GM12878 (cell line): ENCODE measurements around the gene TFDP1. TPM values are rescaled to one million over a fixed set of nuclear protein-coding genes. Genes with fewer than 3 reads are reported as not detected.
A peak's percentile ranks its signal among the peaks of the same experiment; 100 is the strongest.

Source experiments
- ATAC-seq: fragments of 200-7000 bp; cut with Tn5 transposase; 3 replicates; pipeline ENCODE4 v1.9.1; 2020; ENCODE audit warnings: mild to moderate bottlenecking, moderate library complexity
- BruUV-seq: library from RNA; stranded (reverse); fragments of 400-500 nt; replicated peaks from 2 replicates; lab custom pipeline; 2021; lab: Mats Ljungman, UMichigan
- CTCF ChIA-PET: fragments of 300-600 bp; sonication (Branson Sonifier 250); formaldehyde crosslinking; extraction: SDS; loops from one replicate; lab custom pipeline; 2021; ENCODE audit warnings: inconsistent platforms; lab: Yijun Ruan, JAX
- POLR2A ChIA-PET: fragments of 350-600 bp; formaldehyde crosslinking; extraction: SDS; loops from one replicate; lab custom pipeline; 2021; ENCODE audit warnings: inconsistent platforms; lab: Charles Lee
- RAD21 ChIA-PET: fragments of 300-600 bp; sonication (Branson Sonifier 250); formaldehyde crosslinking; loops from one replicate; lab custom pipeline; 2023; ENCODE audit warnings: antibody characterized with exemption; ENCODE audit not compliant: unreplicated experiment; lab: Charles Lee
- SMC1A ChIA-PET: fragments of 300-600 bp; sonication (Branson Sonifier 250); formaldehyde crosslinking; loops from one replicate; lab custom pipeline; 2023; ENCODE audit not compliant: unreplicated experiment, uncharacterized antibody; lab: Charles Lee
- DNase-seq: peaks from one replicate; pipeline ENCODE4 v3.0.0-alpha.2; 2011; ENCODE audit warnings: low read depth, low spot score
- FAIRE-seq: peaks from 3 replicates; lab custom pipeline; 2011; peaks lifted over from hg19 to GRCh38; lab: Jason Lieb, UNC
- H2AFZ ChIP-seq: 2 replicates; pipeline ENCODE4 v1.6.0; 2011; ENCODE audit warnings: low read depth, low read length, control low read depth; ENCODE audit not compliant: control insufficient read depth
- H3K27ac ChIP-seq: 2 replicates; pipeline ENCODE4 v1.5.1; 2011; ENCODE audit warnings: control low read depth; ENCODE audit not compliant: control insufficient read depth, insufficient read depth
- H3K27me3 ChIP-seq, 2 experiments: replicated peaks in 1 of 2; 2 replicates each; pipeline versions ENCODE4 v1.6.0 to v1.6.1; 2011; ENCODE audit warnings: low read length in 1 of 2; ENCODE audit not compliant: control insufficient read depth in 2 of 2, insufficient read depth in 2 of 2
- H3K36me3 ChIP-seq, 2 experiments: 2 replicates each; pipeline ENCODE4 v1.5.1; 2011; ENCODE audit warnings: low read length in 1 of 2; ENCODE audit not compliant: control insufficient read depth in 2 of 2, insufficient read depth in 2 of 2
- H3K4me1 ChIP-seq: 2 replicates; pipeline ENCODE4 v1.6.1; 2011; ENCODE audit warnings: mild to moderate bottlenecking, low read length, moderate library complexity, mixed read lengths; ENCODE audit not compliant: control insufficient read depth, insufficient read depth
- H3K4me2 ChIP-seq: 2 replicates; pipeline ENCODE4 v1.6.0; 2011; ENCODE audit warnings: control low read depth; ENCODE audit not compliant: control insufficient read depth, insufficient read depth
- H3K4me3 ChIP-seq: fragments of 200-600 bp; sonication (generic); 2 replicates; pipeline ENCODE4 v1.5.1; 2016
- H3K79me2 ChIP-seq: 2 replicates; pipeline ENCODE4 v1.6.0; 2011; ENCODE audit warnings: low read length; ENCODE audit not compliant: control insufficient read depth, insufficient read depth
- H3K9ac ChIP-seq: 2 replicates; pipeline ENCODE4 v1.8.0; 2011; ENCODE audit warnings: low read length, control low read depth, mixed read lengths; ENCODE audit not compliant: control insufficient read depth, insufficient read depth
- H3K9me3 ChIP-seq: replicated peaks from 3 replicates; pipeline ENCODE4 v1.5.1; 2011; ENCODE audit warnings: mild to moderate bottlenecking, low read length; ENCODE audit not compliant: control insufficient read depth, insufficient read depth
- H4K20me1 ChIP-seq: 2 replicates; pipeline ENCODE4 v1.6.0; 2011; ENCODE audit not compliant: control insufficient read depth, insufficient read depth
- BHLHE40 ChIP-seq, 2 experiments: fragments of 450-650 bp in 1 of 2; IDR thresholded peaks; 2 replicates each; pipeline ENCODE4 v1.6.1; 2011 to 2017; ENCODE audit warnings: low read depth in 2 of 2, borderline replicate concordance in 1 of 2, improper control_type of control experiment in 1 of 2, low read length in 1 of 2, mild to moderate bottlenecking in 1 of 2
- HDAC6 ChIP-seq: fragments of 200-600 bp; sonication (generic); IDR thresholded peaks from one replicate; pipeline ENCODE4 v1.8.0; 2017; ENCODE audit warnings: antibody characterized with exemption; ENCODE audit not compliant: unreplicated experiment
- KLF5 ChIP-seq: fragments of 450-650 bp; IDR thresholded peaks from 2 replicates; pipeline ENCODE4 v1.6.1; 2014; ENCODE audit warnings: mild to moderate bottlenecking; ENCODE audit not compliant: partially characterized antibody
- MYC ChIP-seq: IDR thresholded peaks from 2 replicates; pipeline ENCODE4 v1.6.1; 2011; ENCODE audit warnings: mild to moderate bottlenecking, low read length, moderate library complexity, inconsistent platforms; ENCODE audit not compliant: insufficient read depth, insufficient replicate concordance, insufficient read length, severe bottlenecking
- PRDM15 ChIP-seq: fragments of 450-650 bp; formaldehyde crosslinking; IDR thresholded peaks from 2 replicates; pipeline ENCODE4 v1.4.0; 2020; ENCODE audit warnings: mild to moderate bottlenecking, moderate library complexity
- RB1 ChIP-seq: fragments of 450-650 bp; formaldehyde crosslinking; IDR thresholded peaks from 2 replicates; pipeline ENCODE4 v1.6.1; 2017; ENCODE audit warnings: mild to moderate bottlenecking, borderline replicate concordance
- SMARCA5 ChIP-seq: fragments of 450-650 bp; IDR thresholded peaks from 2 replicates; pipeline ENCODE4 v1.6.1; 2017; ENCODE audit warnings: mild to moderate bottlenecking
- ZBTB33 ChIP-seq: fragments of 450-650 bp; IDR thresholded peaks from 2 replicates; pipeline ENCODE4 v1.6.1; 2017; ENCODE audit warnings: mild to moderate bottlenecking
- ZNF592 ChIP-seq: fragments of 450-650 bp; IDR thresholded peaks from 2 replicates; pipeline ENCODE4 v1.6.1; 2017; ENCODE audit warnings: mild to moderate bottlenecking, moderate library complexity
- WGBS: methylation state at CpG from one replicate; pipeline ENCODE4 v1.1.6; 2016; ENCODE audit warnings: low lambda C conversion rate; ENCODE audit not compliant: insufficient replicate concordance, insufficient coverage; ENCODE audit errors: missing lambda C conversion rate; 5-methylcytosine and 5-hydroxymethylcytosine counted together
- in situ Hi-C: fragments of 300-500 bp; cut with MboI; formaldehyde crosslinking; loops from 9 replicates; pipeline ENCODE4 v1.14.3; 2018; ENCODE audit warnings: mixed read lengths
- intact Hi-C: fragments of 100-400 bp; cut with micrococcal nuclease; formaldehyde crosslinking; loops from one replicate; pipeline ENCODE4 v1.14.2; 2022; ENCODE audit not compliant: unreplicated experiment
- polyA plus RNA-seq, 11 experiments: library from polyadenylated mRNA; depleted of rRNA in 4 of 11; unstranded in 6 of 11; stranded (reverse) in 5 of 11; fragments of >200 nt; fragmentation: Nextera tagmentation in 4 of 11; fragmentation: Illumina TruSeq in 1 of 11; extraction: Ambion mirVana in 4 of 11; extraction: Trizol in 1 of 11; gene quantifications; 1 replicate in 1 of 11; 2 replicates in 10 of 11; pipeline versions ENCODE4 v1.2.1 to v1.2.3, GENCODE V29; 2011 to 2016; ENCODE audit warnings: inconsistent platforms in 2 of 11, missing spikeins in 2 of 11, low read depth in 1 of 11
- total RNA-seq, 4 experiments: library from RNA; depleted of rRNA in 3 of 4; stranded (reverse); fragments of >200 nt in 3 of 4; fragmentation: Illumina TruSeq in 1 of 4; extraction: Trizol in 1 of 4; gene quantifications; 2 replicates each; pipeline versions ENCODE4 v1.2.1 to v1.2.3, GENCODE V29; 2013 to 2021

Gene TFDP1
- total and polyA plus RNA-seq, 10 of the 15 experiments (the other 5 are each of a cell fraction or from before 2014, with no cell fraction given), result 37.7 to 254 (median 119) TPM

GRCh38 chr13:113584870-113585671 lies 518 bp downstream of the TFDP1 start:
- in situ Hi-C loops, result no loop called here
- Histone ChIP-seq H3K4me2 (peak overlapping the region; percentile 85; the same call in 1 of the 2 replicates), H3K36me3 (peaks cover 1 to 7% of the 10 kb centered on the region in 2 experiments; a peak in 2 of 4 replicates), H3K9ac (peak overlapping the region; percentile 78), H3K4me1 (peaks cover 9% of the 10 kb centered on the region), H3K9me3 (no peaks in the 10 kb centered on the region), H3K27ac (peak overlapping the region; percentile 71), H4K20me1 (0 out of 2 replicates have a peak, but pooled peaks cover 4% of the 10 kb centered on the region), H2AFZ (peak overlapping the region; percentile 31), H3K4me3 (peak overlapping the region; percentile 85), H3K27me3 (no peaks in the 10 kb centered on the region), H3K79me2 (peaks cover 42% of the 10 kb centered on the region)
- intact Hi-C loops, result loop anchor here (5.0 to 10.0 kb wide), 3 partner anchors 93 to 378 kb away; partner anchors contain the start of genes CUL4A, DCUN1D2, LAMP1 and PCID2
- FAIRE-seq, result no peak
- ChIA-PET POLR2A (no interaction called here), RAD21 (interaction anchor here (0.7 kb wide), 2 partner anchors 31 to 654 kb away, joined by 3 read pairs; no protein-coding TSS in a partner anchor), SMC1A (no interaction called here), CTCF (no interaction called here)
- BruUV-seq, result no TSS peak
- under 1% methylated on average over 30 of the region's 105 CpGs for WGBS
- ATAC-seq, result peak; percentile 72
- no peak for DNase-seq
- TF ChIP-seq HDAC6 (peak; percentile 58), SMARCA5 (no peak), MYC (peak; percentile 36), ZBTB33 (no peak), BHLHE40 (IDR thresholded peaks at IDR 0.05; ENCODE audit: borderline replicate concordance in 1 of 2, low read depth in 2 of 2, low read length in 1 of 2) (peak in 1 of 2 experiments; percentile 55; a peak in 1 of 4 replicates), PRDM15 (no peak), ZNF592 (no peak), KLF5 (no peak), RB1 (peak; percentile 41; the same call in 1 of the 2 replicates)
